ENCODE measurements around the gene MOB1B.

Gene MOB1B

GRCh38 chr4:70925418-70925817, 23.2 kb downstream of the MOB1B start:
- peaks cover 5% of the 10 kb centered on the region for H3K9me3 ChIP-seq (ENCODE audit: insufficient read depth, low read length, severe bottlenecking)
- H4K20me1 ChIP-seq (ENCODE audit: insufficient read depth, low read length), result peaks cover 37% of the 10 kb centered on the region
- 0 out of 2 replicates have a peak, but pooled peaks cover 6% of the 10 kb centered on the region for H3K4me1 ChIP-seq (ENCODE audit: insufficient read depth, low read length)
- peaks cover 99% of the 10 kb centered on the region for H3K79me2 ChIP-seq (ENCODE audit: insufficient read depth, low read length)
- no peak overlapping the region for H3K4me3 ChIP-seq (ENCODE audit: low read depth in 1 of 2, low read length in 2 of 2)
- H3K9ac ChIP-seq (ENCODE audit: low read depth, low read length), result no peak overlapping the region
- H3K4me2 ChIP-seq (ENCODE audit: insufficient read depth, low read length), result no peak overlapping the region
- DNase-seq (no peak), ATAC-seq (ENCODE audit: insufficient read depth, low read depth) (no peak)
- no peak for TF ChIP-seq EZH2 (IDR thresholded peaks at IDR 0.05; ENCODE audit: borderline replicate concordance, low read depth, low read length, severe bottlenecking)
- TF ChIP-seq CTCF (IDR thresholded peaks at IDR 0.05; ENCODE audit: borderline replicate concordance, extremely low read depth, low read length, poor library complexity, severe bottlenecking), result no peak
- H2AFZ ChIP-seq (ENCODE audit: low read depth, low read length), result no peak overlapping the region
- H3K27ac ChIP-seq (ENCODE audit: low read length), result no peak overlapping the region; the same call in none of the 2 replicates
- peaks cover 19% of the 10 kb centered on the region; the same call in 1 of the 2 replicates for H3K36me3 ChIP-seq (ENCODE audit: insufficient read depth, low read length)
- H3K27me3 ChIP-seq (ENCODE audit: insufficient read depth, low read length, poor library complexity), result no peaks in the 10 kb centered on the region

GRCh38 chr4:70925899-70926635, 23.9 kb downstream of the MOB1B start:
- Histone ChIP-seq H3K9me3 (ENCODE audit: insufficient read depth, low read length, severe bottlenecking) (no peaks in the 10 kb centered on the region), H3K27me3 (ENCODE audit: insufficient read depth, low read length, poor library complexity) (no peaks in the 10 kb centered on the region), H3K36me3 (ENCODE audit: insufficient read depth, low read length) (peaks cover 16% of the 10 kb centered on the region; the same call in 1 of the 2 replicates), H2AFZ (ENCODE audit: low read depth, low read length) (no peak overlapping the region), H3K79me2 (ENCODE audit: insufficient read depth, low read length) (peaks cover 99% of the 10 kb centered on the region), H4K20me1 (ENCODE audit: insufficient read depth, low read length) (peaks cover 39% of the 10 kb centered on the region), H3K9ac (ENCODE audit: low read depth, low read length) (no peak overlapping the region), H3K27ac (ENCODE audit: low read length) (peak overlapping the region; percentile 39), H3K4me2 (ENCODE audit: insufficient read depth, low read length) (no peak overlapping the region), H3K4me1 (ENCODE audit: insufficient read depth, low read length) (peaks cover 10% of the 10 kb centered on the region; the same call in 1 of the 2 replicates), H3K4me3 (ENCODE audit: low read depth in 1 of 2, low read length in 2 of 2) (no peak overlapping the region)
- ATAC-seq (ENCODE audit: insufficient read depth, low read depth), result peak; percentile 44; the same call in 1 of the 3 replicates
- DNase-seq, result no peak
- TF ChIP-seq CTCF (IDR thresholded peaks at IDR 0.05; ENCODE audit: borderline replicate concordance, extremely low read depth, low read length, poor library complexity, severe bottlenecking), result no peak
- no peak for TF ChIP-seq EZH2 (IDR thresholded peaks at IDR 0.05; ENCODE audit: borderline replicate concordance, low read depth, low read length, severe bottlenecking)

- Histone ChIP-seq H3K9me3 (ENCODE audit: insufficient read depth, low read length, severe bottlenecking) (no peaks in the 10 kb centered on the region), H3K4me2 (ENCODE audit: insufficient read depth, low read length) (no peak overlapping the region), H3K4me3 (ENCODE audit: low read depth in 1 of 2, low read length in 2 of 2) (no peak overlapping the region), H4K20me1 (ENCODE audit: insufficient read depth, low read length) (peaks cover 44% of the 10 kb centered on the region), H2AFZ (ENCODE audit: low read depth, low read length) (no peak overlapping the region), H3K4me1 (ENCODE audit: insufficient read depth, low read length) (peaks cover 8% of the 10 kb centered on the region), H3K9ac (ENCODE audit: low read depth, low read length) (no peak overlapping the region), H3K36me3 (ENCODE audit: insufficient read depth, low read length) (peaks cover 20% of the 10 kb centered on the region), H3K27ac (ENCODE audit: low read length) (no peak overlapping the region), H3K79me2 (ENCODE audit: insufficient read depth, low read length) (peaks cover 99% of the 10 kb centered on the region), H3K27me3 (ENCODE audit: insufficient read depth, low read length, poor library complexity) (no peaks in the 10 kb centered on the region)
- ATAC-seq (ENCODE audit: insufficient read depth, low read depth) (peak; percentile 48; the same call in 1 of the 3 replicates), DNase-seq (no peak)
- no peak for TF ChIP-seq CTCF (IDR thresholded peaks at IDR 0.05; ENCODE audit: borderline replicate concordance, extremely low read depth, low read length, poor library complexity, severe bottlenecking)
Observed at GRCh38 chr4:70927502-70928137, 25.5 kb downstream of the MOB1B start.
